Pulmonary artery endothelial cell (primary cell): ENCODE results near the gene KCNJ1. TPM values are rescaled to one million over a fixed set of nuclear protein-coding genes. Genes with fewer than 3 reads are reported as not detected.

ENCODE experiments used
- DNase-seq: peaks from one replicate; pipeline ENCODE4 v3.0.0-alpha.2; 2011; ENCODE audit warnings: low read depth, low spot score
- total RNA-seq: library from RNA; depleted of rRNA; stranded (reverse); fragments of >200 nt; gene quantifications from 2 replicates; pipeline ENCODE4 v1.2.3, GENCODE V29; 2014

KCNJ1 gene
- total RNA-seq, 1 donor from 2014 or later, result not detected

GRCh38 chr11:128824191-128825049, 42.7 kb downstream of the KCNJ1 start:
- no peak for DNase-seq

GRCh38 chr11:128823753-128824152, 43.3 kb downstream of the KCNJ1 start:
- DNase-seq, result no peak

DNA sequence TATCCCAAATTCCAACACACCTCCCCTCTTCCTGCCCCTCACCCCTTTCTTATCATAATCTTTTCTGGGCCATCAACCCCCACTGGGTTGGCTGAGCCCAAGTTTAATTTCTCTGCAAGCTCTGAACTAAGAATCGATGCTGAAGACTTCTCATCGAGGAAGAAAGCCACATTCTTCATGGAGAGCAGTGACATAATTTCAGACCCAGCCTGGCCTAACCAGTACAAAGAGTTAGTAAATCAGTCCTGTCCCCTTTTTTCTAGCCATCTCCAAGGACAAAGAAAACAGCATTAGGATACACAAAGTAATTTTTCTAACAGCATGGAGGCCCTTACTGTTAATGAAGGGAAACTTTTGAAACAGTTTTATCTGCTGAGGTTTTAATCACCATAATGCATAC, 45.0 kb downstream of the KCNJ1 start:
- DNase-seq, result no peak

DNA sequence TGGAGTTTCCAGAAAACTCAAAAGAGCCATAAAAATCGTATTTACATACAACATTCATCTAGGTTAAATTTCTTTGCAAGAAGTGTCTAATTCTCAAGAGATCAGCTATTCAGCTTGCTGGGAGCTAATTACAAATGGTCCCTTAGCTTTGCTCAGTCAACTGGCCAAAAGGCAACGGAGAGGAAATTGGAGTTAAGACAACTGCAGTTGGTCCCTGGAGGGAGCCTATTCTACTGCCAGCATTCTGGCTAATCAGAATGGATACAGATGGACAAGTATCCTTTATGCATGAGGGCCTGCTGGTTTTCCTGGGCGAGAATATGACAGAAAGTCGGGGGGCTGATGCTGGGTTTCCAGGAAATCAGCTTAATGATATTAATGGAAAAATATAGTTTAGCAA, 45.5 kb downstream of the KCNJ1 start:
- DNase-seq, result no peak

- no peak for DNase-seq
Observed at GRCh38 chr11:128819198-128819597, 47.9 kb downstream of the KCNJ1 start.

DNA sequence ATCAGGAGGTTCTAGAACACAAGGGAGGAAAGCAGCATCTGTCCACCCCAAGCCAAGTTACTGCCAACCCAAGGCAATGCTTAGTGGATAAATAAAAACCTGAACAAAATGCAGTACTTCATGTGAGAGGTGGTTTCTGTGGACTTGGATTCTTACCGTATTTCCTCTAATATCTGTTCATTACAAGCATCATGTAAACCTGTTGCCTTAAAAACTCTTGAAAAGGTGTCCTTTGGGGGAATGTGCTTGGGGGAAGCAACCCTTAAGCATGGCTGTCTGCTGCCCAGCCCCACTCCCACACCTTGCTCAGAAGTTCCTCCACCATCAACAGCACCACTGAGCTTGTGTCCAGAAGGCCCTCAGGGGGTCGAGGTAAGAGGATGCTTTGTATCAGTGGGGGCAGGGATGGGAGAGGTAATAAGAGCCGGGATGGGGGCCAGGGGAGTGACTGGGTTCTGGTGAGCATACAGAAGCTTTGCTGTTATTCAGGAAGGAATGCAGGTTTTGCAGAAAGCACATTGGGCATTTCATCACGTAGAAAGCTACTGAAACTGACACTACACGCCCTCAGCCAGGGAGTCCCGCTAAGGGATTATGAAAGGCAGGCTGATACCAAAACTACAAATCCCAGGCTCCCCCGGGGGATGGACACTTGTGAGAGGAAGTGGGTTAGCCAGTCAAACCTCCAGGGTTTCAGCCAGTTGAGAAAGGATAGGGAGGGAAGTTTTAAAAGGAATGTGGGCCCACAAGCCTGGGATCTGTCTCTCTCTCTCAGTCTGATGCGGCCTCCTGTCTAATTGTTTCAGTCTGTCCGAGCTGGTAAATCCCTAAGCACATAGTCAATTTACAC, 52.0 kb downstream of the KCNJ1 start:
- no peak for DNase-seq

GRCh38 chr11:128813729-128814128, 53.4 kb downstream of the KCNJ1 start:
- no peak for DNase-seq

GRCh38 chr11:128810784-128811514, 56.1 kb downstream of the KCNJ1 start:
- no peak for DNase-seq

DNA sequence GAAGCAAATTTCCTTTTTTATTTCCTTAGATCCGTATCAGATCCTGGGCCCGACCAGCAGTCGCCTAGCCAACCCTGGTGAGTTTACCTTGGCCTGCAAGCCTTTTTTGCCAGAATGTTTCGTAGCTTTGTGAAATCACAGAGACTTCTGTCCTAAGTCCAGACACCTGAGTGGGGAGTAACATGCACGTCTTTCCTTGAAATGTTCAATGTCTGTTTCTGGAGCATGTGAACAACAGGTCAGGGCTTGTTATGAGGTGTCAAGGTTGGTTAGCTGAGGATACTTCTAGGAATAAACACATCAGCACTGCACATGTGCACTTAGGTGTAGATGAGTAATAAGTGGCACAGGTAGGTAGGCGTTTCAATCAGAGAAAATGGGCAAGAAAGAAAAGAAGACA, 58.0 kb downstream of the KCNJ1 start:
- no peak for DNase-seq

DNA sequence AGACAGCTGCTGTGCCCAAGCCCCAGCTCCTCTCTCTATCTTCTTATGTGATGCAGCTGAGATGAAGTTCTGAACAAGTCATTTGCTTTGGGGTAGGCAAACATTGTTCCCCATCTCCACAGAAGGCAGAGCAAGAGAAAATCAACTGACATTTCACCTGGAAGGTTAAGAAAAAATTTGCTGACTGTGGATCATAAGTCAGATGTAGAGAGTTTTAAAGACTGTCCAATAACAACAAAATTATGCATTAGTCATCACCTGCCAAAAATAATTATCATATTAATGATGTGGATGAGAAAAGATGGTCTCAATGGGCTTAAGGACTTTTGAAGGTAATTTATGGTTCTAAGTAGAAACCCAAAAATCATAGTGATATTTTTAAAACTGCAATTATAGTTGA, 59.2 kb downstream of the KCNJ1 start:
- DNase-seq, result no peak

DNA sequence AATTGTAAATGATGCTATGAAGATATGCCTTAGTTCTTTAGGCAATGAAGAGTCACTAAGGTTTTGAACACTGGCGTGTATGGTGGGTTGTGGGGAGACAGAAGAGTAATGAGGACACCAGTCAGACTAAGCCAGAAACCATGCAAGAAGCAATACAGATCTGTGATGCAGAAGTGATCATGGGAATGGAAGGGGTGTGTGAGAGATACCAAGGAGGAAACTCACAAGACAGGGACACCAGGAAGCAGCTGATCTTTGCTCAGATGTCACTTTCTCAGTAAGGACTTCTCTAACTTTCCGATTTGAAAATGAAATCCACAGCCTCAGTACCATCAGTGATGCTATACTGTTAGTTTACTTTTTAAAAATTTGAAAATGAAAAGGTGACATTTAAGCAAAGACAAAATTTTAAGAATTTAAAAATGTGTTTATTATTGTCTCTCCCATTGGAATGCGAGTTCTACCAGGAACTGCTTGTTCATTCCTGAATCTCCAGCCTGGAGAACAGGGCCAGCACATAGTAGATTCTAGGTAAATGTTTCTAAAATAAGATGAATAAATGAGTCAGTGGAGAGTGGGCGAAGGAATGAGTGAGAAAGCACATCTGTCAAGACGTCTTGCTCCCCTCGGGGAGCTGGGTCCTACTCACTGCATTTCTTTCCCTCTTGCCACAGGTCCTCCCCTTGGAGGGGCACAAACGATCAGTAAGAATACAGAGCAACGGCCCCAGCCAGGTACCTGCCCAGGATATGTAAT, 60.4 kb downstream of the KCNJ1 start:
- DNase-seq, result no peak

- no peak for DNase-seq
Observed at GRCh38 chr11:128804481-128804880, 62.6 kb downstream of the KCNJ1 start.

GRCh38 chr11:128803449-128804245, 63.4 kb downstream of the KCNJ1 start:
- no peak for DNase-seq

GRCh38 chr11:128803011-128803410, 64.1 kb downstream of the KCNJ1 start:
- no peak for DNase-seq

DNA sequence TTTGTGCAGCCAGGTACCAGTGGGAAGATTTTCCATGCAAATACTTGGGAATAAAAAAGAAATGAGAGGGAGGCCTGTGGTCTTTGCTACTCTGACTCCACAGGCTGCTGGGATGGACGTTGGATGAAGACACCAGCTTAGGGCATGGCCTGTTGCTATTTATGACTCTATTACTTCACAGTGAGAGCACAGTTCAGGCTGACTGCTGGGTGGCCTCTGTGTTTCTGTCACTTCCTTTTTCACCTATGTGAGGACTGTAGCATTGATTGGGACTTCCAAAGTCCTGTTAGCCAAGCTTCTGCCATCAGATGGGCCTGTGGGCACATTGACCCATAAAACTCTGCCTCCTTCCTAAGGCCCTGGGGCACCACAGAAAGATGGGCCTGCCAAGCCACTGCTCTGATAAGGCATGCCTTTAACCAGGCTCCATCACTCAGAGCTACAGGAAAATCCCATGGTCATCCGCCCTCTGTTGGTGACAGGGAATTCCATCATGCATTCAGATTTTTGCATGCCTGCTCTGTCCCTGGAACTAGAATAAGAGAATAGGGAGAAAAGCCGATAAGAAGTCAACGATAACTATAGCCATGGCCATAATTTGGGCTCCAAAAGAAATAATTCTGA, 64.6 kb downstream of the KCNJ1 start:
- DNase-seq, result no peak

- DNase-seq, result no peak
Observed at GRCh38 chr11:128800871-128801417, 66.2 kb downstream of the KCNJ1 start.

DNA sequence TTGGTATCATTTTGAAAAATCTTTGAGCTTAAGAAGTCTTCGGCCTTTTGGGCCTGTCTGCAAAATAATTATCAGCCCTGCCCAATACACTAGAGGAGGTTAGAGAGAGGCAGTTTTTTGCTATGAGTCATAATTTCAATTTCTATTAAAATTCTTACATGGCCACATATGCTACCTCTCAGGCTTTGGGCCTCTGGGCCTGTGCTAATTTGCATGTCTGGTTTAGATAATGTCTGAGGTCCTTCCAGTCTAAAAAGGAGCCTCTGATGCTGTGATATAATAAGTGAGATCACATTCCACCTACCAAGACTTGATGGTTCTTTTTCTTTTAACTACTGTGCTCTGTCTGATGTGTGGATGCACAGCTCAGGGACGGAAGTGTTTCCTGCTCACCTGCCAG, 70.8 kb downstream of the KCNJ1 start:
- no peak for DNase-seq

DNA sequence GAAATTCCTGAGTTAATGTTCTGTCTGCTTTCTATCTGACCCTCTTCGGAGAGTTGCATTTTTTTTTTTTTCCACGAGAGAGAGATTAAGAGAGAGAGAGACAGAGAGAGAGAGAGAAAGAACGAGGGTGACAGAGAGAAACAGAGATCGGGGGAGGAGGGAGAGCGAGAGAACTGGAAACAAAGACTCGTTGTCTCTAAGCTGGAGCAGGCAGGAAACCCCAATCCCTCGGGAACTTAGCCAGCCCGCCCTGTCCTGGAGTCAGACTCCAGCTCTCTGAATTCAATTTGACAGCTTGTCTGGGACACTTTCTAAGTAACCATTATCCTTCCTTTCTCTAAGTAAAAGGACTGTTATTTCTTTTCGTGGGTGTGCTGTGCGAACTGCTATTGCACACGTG, 76.9 kb downstream of the KCNJ1 start:
- no peak for DNase-seq

GRCh38 chr11:128789497-128790150, 77.5 kb downstream of the KCNJ1 start:
- no peak for DNase-seq
